H9 (cell line): ENCODE results near the gene HMGN2. TPM values are rescaled to one million over a fixed set of nuclear protein-coding genes. Genes with fewer than 3 reads are reported as not detected.

Source experiments
- DNase-seq: peaks from one replicate; pipeline ENCODE4 v3.0.0-alpha.2; 2017
- H2AFZ ChIP-seq: one replicate; pipeline ENCODE4 v1.6.1; 2013; ENCODE audit warnings: mild to moderate bottlenecking, low read length, control low read depth, moderate library complexity
- H2AK5ac ChIP-seq: 2 replicates; pipeline ENCODE4 v1.6.1; 2013; ENCODE audit warnings: low read length, control low read depth, mixed read lengths; ENCODE audit not compliant: insufficient read length
- H2BK120ac ChIP-seq: one replicate; pipeline ENCODE4 v1.6.1; 2013; ENCODE audit warnings: low read depth, mild to moderate bottlenecking, low read length, control low read depth, inconsistent platforms; ENCODE audit not compliant: poor library complexity, severe bottlenecking
- H2BK12ac ChIP-seq: 2 replicates; pipeline ENCODE4 v1.6.1; 2013; ENCODE audit warnings: low read length, control low read depth, mixed read lengths, low read depth; ENCODE audit not compliant: insufficient read length
- H2BK15ac ChIP-seq: 2 replicates; pipeline ENCODE4 v1.6.1; 2013; ENCODE audit warnings: low read depth, low read length, control low read depth
- H2BK20ac ChIP-seq: one replicate; pipeline ENCODE4 v1.6.1; 2013; ENCODE audit warnings: low read depth, mild to moderate bottlenecking, low read length, control low read depth, inconsistent platforms; ENCODE audit not compliant: poor library complexity, severe bottlenecking
- H2BK5ac ChIP-seq: 2 replicates; pipeline ENCODE4 v1.6.1; 2013; ENCODE audit warnings: low read length, control low read depth, mixed read lengths; ENCODE audit not compliant: insufficient read length
- H3K14ac ChIP-seq: 2 replicates; pipeline ENCODE4 v1.6.1; 2013; ENCODE audit warnings: low read length, control low read depth; ENCODE audit not compliant: insufficient read depth
- H3K18ac ChIP-seq: 2 replicates; pipeline ENCODE4 v1.6.1; 2013; ENCODE audit warnings: low read depth, mild to moderate bottlenecking, mixed read lengths, low read length, control low read depth; ENCODE audit not compliant: insufficient read length
- H3K23ac ChIP-seq: 2 replicates; pipeline ENCODE4 v1.6.1; 2013; ENCODE audit warnings: low read length, control low read depth, mixed read lengths, low read depth; ENCODE audit not compliant: insufficient read length
- H3K23me2 ChIP-seq: 2 replicates; pipeline ENCODE4 v1.6.1; 2013; ENCODE audit warnings: low read depth, mild to moderate bottlenecking, mixed read lengths, low read length, control low read depth; ENCODE audit not compliant: insufficient read length, poor library complexity, severe bottlenecking
- H3K27ac ChIP-seq: 2 replicates; pipeline ENCODE4 v1.5.1; 2013; ENCODE audit warnings: low read length, control low read depth, mixed read lengths, low read depth; ENCODE audit not compliant: insufficient read length
- H3K27me3 ChIP-seq: 2 replicates; pipeline ENCODE4 v1.6.1; 2013; ENCODE audit warnings: low read length, control low read depth, inconsistent platforms; ENCODE audit not compliant: insufficient read depth
- H3K4ac ChIP-seq: 2 replicates; pipeline ENCODE4 v1.6.1; 2013; ENCODE audit warnings: low read depth, mild to moderate bottlenecking, control low read depth, inconsistent platforms, low read length, moderate library complexity
- H3K4me1 ChIP-seq: 2 replicates; pipeline ENCODE4 v1.6.1; 2013; ENCODE audit warnings: low read length, control low read depth, inconsistent platforms; ENCODE audit not compliant: insufficient read depth
- H3K4me2 ChIP-seq: 2 replicates; pipeline ENCODE4 v1.6.1; 2013; ENCODE audit warnings: low read length, control low read depth, mixed read lengths; ENCODE audit not compliant: insufficient read length, insufficient read depth
- H3K56ac ChIP-seq: 2 replicates; pipeline ENCODE4 v1.6.1; 2013; ENCODE audit warnings: low read depth, mild to moderate bottlenecking, mixed read lengths, low read length, control low read depth; ENCODE audit not compliant: insufficient read length
- H3K79me1 ChIP-seq: 2 replicates; pipeline ENCODE4 v1.6.1; 2013; ENCODE audit warnings: low read depth, mild to moderate bottlenecking, moderate library complexity, low read length, control low read depth, inconsistent platforms; ENCODE audit not compliant: insufficient read depth, poor library complexity, severe bottlenecking
- H3K79me2 ChIP-seq: 2 replicates; pipeline ENCODE4 v1.6.1; 2013; ENCODE audit warnings: low read length, control low read depth, inconsistent platforms; ENCODE audit not compliant: insufficient read depth
- H3K9ac ChIP-seq: 2 replicates; pipeline ENCODE4 v1.6.1; 2013; ENCODE audit warnings: low read length, control low read depth, mixed read lengths; ENCODE audit not compliant: insufficient read length; ENCODE audit errors: extremely low read depth
- H3K9me3 ChIP-seq: one replicate; pipeline ENCODE4 v1.6.1; 2013; ENCODE audit warnings: low read depth, low read length, inconsistent platforms; ENCODE audit not compliant: control insufficient read depth
- H3T11ph ChIP-seq: one replicate; pipeline ENCODE4 v1.6.1; 2013; ENCODE audit warnings: mild to moderate bottlenecking, low read length, control low read depth, inconsistent platforms
- H4K20me1 ChIP-seq: one replicate; pipeline ENCODE4 v1.6.1; 2013; ENCODE audit not compliant: control insufficient read depth, insufficient read length, insufficient read depth
- H4K5ac ChIP-seq: 2 replicates; pipeline ENCODE4 v1.6.1; 2013; ENCODE audit warnings: low read depth, mild to moderate bottlenecking, mixed read lengths, low read length, control low read depth; ENCODE audit not compliant: insufficient read length
- H4K8ac ChIP-seq: replicated peaks from 2 replicates; pipeline ENCODE4 v1.6.1; 2013; ENCODE audit warnings: low read length, control low read depth, mixed read lengths, low read depth; ENCODE audit not compliant: insufficient read length
- H4K91ac ChIP-seq: 2 replicates; pipeline ENCODE4 v1.6.1; 2013; ENCODE audit warnings: low read depth, mild to moderate bottlenecking, moderate library complexity, mixed read lengths, low read length, control low read depth; ENCODE audit not compliant: insufficient read length
- H3K27ac Mint-ChIP-seq, 3 experiments: 2 replicates in 2 of 3; 3 replicates in 1 of 3; pipeline ENCODE4 v1.8.0; 2020 to 2021; ENCODE audit warnings: mixed read lengths in 3 of 3, mild to moderate bottlenecking in 1 of 3, moderate library complexity in 1 of 3
- H3K27me3 Mint-ChIP-seq: 2 replicates; pipeline ENCODE4 v1.8.0; 2021; ENCODE audit warnings: low read depth, mild to moderate bottlenecking, moderate library complexity, mixed read lengths
- H3K36me3 Mint-ChIP-seq, 3 experiments: 2 replicates in 2 of 3; 3 replicates in 1 of 3; pipeline ENCODE4 v1.8.0; 2020 to 2021; ENCODE audit warnings: low read depth in 3 of 3, mixed read lengths in 3 of 3; ENCODE audit not compliant: insufficient read depth in 1 of 3
- H3K4me1 Mint-ChIP-seq, 2 experiments: 2 replicates each; pipeline ENCODE4 v1.8.0; 2020; ENCODE audit warnings: mixed read lengths in 2 of 2
- H3K4me3 Mint-ChIP-seq, 2 experiments: 2 replicates in 1 of 2; 3 replicates in 1 of 2; pipeline ENCODE4 v1.8.0; 2020 to 2021; ENCODE audit warnings: mild to moderate bottlenecking in 2 of 2, mixed read lengths in 2 of 2, moderate library complexity in 1 of 2
- H3K9me3 Mint-ChIP-seq, 2 experiments: 2 replicates in 1 of 2; 3 replicates in 1 of 2; pipeline ENCODE4 v1.8.0; 2020; ENCODE audit warnings: mild to moderate bottlenecking in 2 of 2, mixed read lengths in 2 of 2, moderate library complexity in 1 of 2
- CTCF ChIP-seq: fragments of 200-600 bp; sonication (generic); conservative IDR thresholded peaks from 3 replicates; pipeline ENCODE4 v1.8.0; 2021; ENCODE audit warnings: antibody characterized with exemption, mild to moderate bottlenecking
- total RNA-seq: library from RNA; stranded (reverse); gene quantifications from 2 replicates; pipeline ENCODE4 v1.2.1, GENCODE V29; 2021

Gene HMGN2
- total RNA-seq, 1 experiment from 2014 or later, result 622 TPM

GRCh38 chr1:26522073-26522472 lies 49.8 kb downstream of the HMGN2 start:
- no peak overlapping the region for H3K4me3 Mint-ChIP-seq
- Histone ChIP-seq H3K79me1 (no peaks in the 10 kb centered on the region), H3K56ac (no peak overlapping the region), H4K20me1 (no peaks in the 10 kb centered on the region), H3K4ac (no peak overlapping the region), H3K4me2 (no peak overlapping the region), H2AFZ (no peak overlapping the region), H2BK120ac (no peak overlapping the region), H3K4me1 (no peaks in the 10 kb centered on the region), H3K18ac (no peak overlapping the region), H2BK5ac (no peak overlapping the region), H4K91ac (no peak overlapping the region), H3K9me3 (no peaks in the 10 kb centered on the region), H3K23me2 (no peaks in the 10 kb centered on the region), H2BK20ac (no peak overlapping the region), H3K9ac (no peak overlapping the region), H3K14ac (no peak overlapping the region), H3T11ph (no peak overlapping the region), H4K5ac (no peak overlapping the region), H2BK15ac (no peak overlapping the region), H3K27me3 (no peaks in the 10 kb centered on the region), H3K23ac (no peak overlapping the region), H3K79me2 (no peaks in the 10 kb centered on the region), H2BK12ac (no peak overlapping the region), H4K8ac (no peak overlapping the region), H3K27ac (no peak overlapping the region), H2AK5ac (no peak overlapping the region)
- H3K27ac Mint-ChIP-seq, result no peak overlapping the region
- H3K4me1 Mint-ChIP-seq, result peaks cover 11 to 15% of the 10 kb centered on the region in 2 experiments
- no peaks in the 10 kb centered on the region for H3K36me3 Mint-ChIP-seq
- H3K9me3 Mint-ChIP-seq, result no peaks in the 10 kb centered on the region
- H3K27me3 Mint-ChIP-seq, result peaks cover 21% of the 10 kb centered on the region
- no peak for DNase-seq
- no peak for TF ChIP-seq CTCF
